HepG2 (cell line): ENCODE measurements around the gene CSE1L. TPM values are rescaled to one million over a fixed set of nuclear protein-coding genes. Genes with fewer than 3 reads are reported as not detected.

Experiments used
- ATAC-seq: fragments of 200-7000 bp; cut with Tn5 transposase; 3 replicates; pipeline ENCODE4 v1.9.1; 2020; ENCODE audit warnings: mild to moderate bottlenecking, moderate library complexity
- BruUV-seq: library from RNA; stranded (reverse); fragments of 400-500 nt; replicated peaks from 2 replicates; lab custom pipeline; 2021; lab: Mats Ljungman, UMichigan
- CTCF ChIA-PET: fragments of 300-600 bp; formaldehyde crosslinking; extraction: SDS; loops from one replicate; lab custom pipeline; 2021; ENCODE audit warnings: low total read pairs, inconsistent platforms, low intra/inter-chr PET ratio; lab: Yijun Ruan, JAX
- POLR2A ChIA-PET: fragments of 350-600 bp; sonication (Branson Sonifier 250); formaldehyde crosslinking; loops from one replicate; lab custom pipeline; 2020; ENCODE audit warnings: antibody characterized with exemption, inconsistent platforms; lab: Yijun Ruan, JAX
- DNase-seq: peaks from one replicate; pipeline ENCODE4 v3.0.0-alpha.2; 2015; ENCODE audit warnings: low spot score
- FAIRE-seq: peaks from 3 replicates; lab custom pipeline; 2011; peaks lifted over from hg19 to GRCh38; lab: Jason Lieb, UNC
- H2AFZ ChIP-seq: one replicate; pipeline ENCODE4 v1.6.1; 2011; ENCODE audit warnings: low read length, inconsistent platforms
- H3K27ac ChIP-seq: fragments of 300-600 bp; 3 replicates; pipeline ENCODE4 v1.8.0; 2011; ENCODE audit warnings: mixed run types, mild to moderate bottlenecking, mixed read lengths, low read length, inconsistent platforms; ENCODE audit not compliant: insufficient read depth; ENCODE audit errors: extremely low read length
- H3K27me3 ChIP-seq, 2 experiments: fragments of 200-600 bp in 1 of 2; 2 replicates in 1 of 2; 3 replicates in 1 of 2; pipeline versions ENCODE4 v1.6.0 to v1.8.0; 2011; ENCODE audit warnings: low read length in 2 of 2, mild to moderate bottlenecking in 2 of 2, moderate library complexity in 2 of 2, inconsistent platforms in 1 of 2; ENCODE audit not compliant: insufficient read depth in 2 of 2, control insufficient read depth in 1 of 2
- H3K36me3 ChIP-seq, 2 experiments: fragments of 200-600 bp in 1 of 2; replicated peaks in 1 of 2; 2 replicates in 1 of 2; 3 replicates in 1 of 2; pipeline versions ENCODE4 v1.5.1 to v1.8.0; 2011; ENCODE audit warnings: low read length in 2 of 2, inconsistent platforms in 1 of 2; ENCODE audit not compliant: insufficient read depth in 2 of 2, control insufficient read depth in 1 of 2
- H3K4me1 ChIP-seq: 2 replicates; pipeline ENCODE4 v1.5.1; 2012; ENCODE audit warnings: low read length, inconsistent platforms; ENCODE audit not compliant: insufficient read depth
- H3K4me2 ChIP-seq: 2 replicates; pipeline ENCODE4 v1.6.0; 2011; ENCODE audit warnings: low read depth, low read length, inconsistent platforms
- H3K4me3 ChIP-seq, 3 experiments: fragments of 200-600 bp in 1 of 3; sonication (generic), shearing (Covaris generic) in 1 of 3; replicated peaks in 1 of 3; 2 replicates each; pipeline ENCODE4 v1.5.1; 2011 to 2016; ENCODE audit warnings: low read length in 3 of 3, inconsistent platforms in 2 of 3, low read depth in 2 of 3, mild to moderate bottlenecking in 2 of 3, control low read depth in 1 of 3, mixed read lengths in 1 of 3; ENCODE audit not compliant: insufficient read depth in 1 of 3
- H3K79me2 ChIP-seq: one replicate; pipeline ENCODE4 v1.6.1; 2011; ENCODE audit warnings: low read length, inconsistent platforms; ENCODE audit not compliant: insufficient read depth
- H3K9ac ChIP-seq: 2 replicates; pipeline ENCODE4 v1.6.0; 2011; ENCODE audit warnings: mild to moderate bottlenecking, low read depth, low read length, inconsistent platforms; ENCODE audit not compliant: insufficient read depth
- H3K9me3 ChIP-seq: 2 replicates; pipeline ENCODE4 v1.5.1; 2012; ENCODE audit warnings: mild to moderate bottlenecking, low read length
- H4K20me1 ChIP-seq: 2 replicates; pipeline ENCODE4 v1.6.0; 2011; ENCODE audit warnings: inconsistent platforms, mild to moderate bottlenecking, low read length, moderate library complexity; ENCODE audit not compliant: insufficient read depth
- SMAD9 ChIP-seq: sonication (generic); formaldehyde crosslinking; IDR thresholded peaks from 2 replicates; pipeline ENCODE4 v1.5.1; 2020; ENCODE audit warnings: mild to moderate bottlenecking, missing genetic modification reagents
- STAT5B ChIP-seq: sonication (generic); formaldehyde crosslinking; IDR thresholded peaks from 2 replicates; pipeline ENCODE4 v1.4.0; 2020; ENCODE audit warnings: missing genetic modification reagents
- ZMYM3 ChIP-seq: sonication (generic); formaldehyde crosslinking; IDR thresholded peaks from 2 replicates; pipeline ENCODE4 v1.5.1; 2020; ENCODE audit warnings: mild to moderate bottlenecking, missing genetic modification reagents
- ZNF276 ChIP-seq: sonication (generic); formaldehyde crosslinking; IDR thresholded peaks from 2 replicates; pipeline ENCODE4 v1.4.0; 2020; ENCODE audit warnings: mild to moderate bottlenecking, low read depth, missing genetic modification reagents
- ZNF713 ChIP-seq: sonication (generic); formaldehyde crosslinking; IDR thresholded peaks from 2 replicates; pipeline ENCODE4 v1.4.0; 2020; ENCODE audit warnings: mild to moderate bottlenecking, missing genetic modification reagents
- ZNF724P ChIP-seq: sonication (generic); formaldehyde crosslinking; IDR thresholded peaks from 2 replicates; pipeline ENCODE4 v1.8.0; 2022; ENCODE audit warnings: missing genetic modification reagents, borderline replicate concordance
- WGBS: methylation state at CpG from one replicate; pipeline ENCODE4 v1.1.6; 2017; ENCODE audit warnings: low lambda C conversion rate; 5-methylcytosine and 5-hydroxymethylcytosine counted together
- in situ Hi-C: cut with HindIII; loops from 2 replicates; pipeline ENCODE4 v1.10.0; 2017; ENCODE audit warnings: low pct_unique_long_range_greater_than_20kb; ENCODE audit not compliant: extremely low pct_ligation_motif_present
- intact Hi-C: fragments of 100-400 bp; cut with micrococcal nuclease; formaldehyde crosslinking; loops from one replicate; pipeline ENCODE4 v1.10.0; 2022; ENCODE audit not compliant: unreplicated experiment
- polyA plus RNA-seq, 8 experiments: library from polyadenylated mRNA; depleted of rRNA in 3 of 8; stranded (reverse) in 7 of 8; unstranded in 1 of 8; fragments of >200 nt; fragmentation: Illumina TruSeq in 4 of 8; extraction: Trizol in 4 of 8; gene quantifications; 2 replicates each; pipeline versions ENCODE4 v1.2.1 to v1.2.3, GENCODE V29; 2011 to 2016; ENCODE audit warnings: low read depth in 4 of 8, missing spikeins in 1 of 8, mixed read lengths in 1 of 8; ENCODE audit not compliant: insufficient read depth in 1 of 8
- total RNA-seq, 5 experiments: library from RNA; depleted of rRNA; stranded (reverse); fragments of >200 nt; fragmentation: Illumina TruSeq; extraction: Trizol; gene quantifications; 2 replicates each; pipeline ENCODE4 v1.2.3, GENCODE V29; 2016; ENCODE audit warnings: low read depth in 1 of 5
- TF ChIP-seq, protein P1 (sequence below): sonication (generic); formaldehyde crosslinking; IDR thresholded peaks from 2 replicates; pipeline ENCODE4 v1.4.0; 2020; ENCODE audit warnings: missing genetic modification reagents, borderline replicate concordance
- TF ChIP-seq, protein P2 (sequence below): sonication (generic); formaldehyde crosslinking; IDR thresholded peaks from 2 replicates; pipeline ENCODE4 v1.9.0; 2022; ENCODE audit warnings: low read depth, missing genetic modification reagents

Gene CSE1L
- total and polyA plus RNA-seq, 2 of the 13 experiments (the other 11 are each of a cell fraction or from before 2014, with no cell fraction given) = 56.9 to 258 TPM

GRCh38 chr20:49045440-49046086 is 549 bp upstream of the CSE1L start:
- Histone ChIP-seq H2AFZ (peak overlapping the region; percentile 56), H4K20me1 (peaks cover 18% of the 10 kb centered on the region; the same call in 1 of the 2 replicates), H3K9me3 (no peaks in the 10 kb centered on the region), H3K27me3 (no peaks in the 10 kb centered on the region; a peak in 2 of 5 replicates), H3K4me1 (peaks cover 43% of the 10 kb centered on the region), H3K36me3 (peaks cover 0 to 9% of the 10 kb centered on the region in 2 experiments; a peak in 2 of 5 replicates), H3K79me2 (peaks cover 48% of the 10 kb centered on the region), H3K9ac (peak overlapping the region; percentile 97), H3K27ac (peak overlapping the region; percentile 89), H3K4me3 (peak overlapping the region; percentile 84 to 99 (median 87)), H3K4me2 (peak overlapping the region; percentile 94)
- 9% methylated on average over 12 of the region's 12 CpGs for WGBS
- ChIA-PET CTCF (no interaction called here), POLR2A (interaction anchor here (0.7 to 2.5 kb wide), 16 partner anchors 8 to 173 kb away, joined by 3 to 20 read pairs (median 6); partner anchors contain the start of gene DDX27)
- peak; percentile 6 for ATAC-seq
- BruUV-seq = TSS peak; percentile 93
- DNase-seq = peak; percentile 29
- FAIRE-seq = no peak
- in situ Hi-C loops = no loop called here
- intact Hi-C loops = loop anchor here (1.0 to 5.0 kb wide), 2 partner anchors 123 to 174 kb away; partner anchors contain the start of genes ARFGEF2 and DDX27
- TF ChIP-seq ZNF276 (CRISPR knock-in tag) = 0 out of 2 replicates have a peak, but pooled peaks have one; percentile 56
- no peak for TF ChIP-seq STAT5B (CRISPR knock-in tag)
- 0 out of 2 replicates have a peak, but pooled peaks have one; percentile 44 for TF ChIP-seq ZNF724P (CRISPR knock-in tag)
- 0 out of 2 replicates have a peak, but pooled peaks have one; percentile 31 for TF ChIP-seq SMAD9
- TF ChIP-seq, protein P1, sequence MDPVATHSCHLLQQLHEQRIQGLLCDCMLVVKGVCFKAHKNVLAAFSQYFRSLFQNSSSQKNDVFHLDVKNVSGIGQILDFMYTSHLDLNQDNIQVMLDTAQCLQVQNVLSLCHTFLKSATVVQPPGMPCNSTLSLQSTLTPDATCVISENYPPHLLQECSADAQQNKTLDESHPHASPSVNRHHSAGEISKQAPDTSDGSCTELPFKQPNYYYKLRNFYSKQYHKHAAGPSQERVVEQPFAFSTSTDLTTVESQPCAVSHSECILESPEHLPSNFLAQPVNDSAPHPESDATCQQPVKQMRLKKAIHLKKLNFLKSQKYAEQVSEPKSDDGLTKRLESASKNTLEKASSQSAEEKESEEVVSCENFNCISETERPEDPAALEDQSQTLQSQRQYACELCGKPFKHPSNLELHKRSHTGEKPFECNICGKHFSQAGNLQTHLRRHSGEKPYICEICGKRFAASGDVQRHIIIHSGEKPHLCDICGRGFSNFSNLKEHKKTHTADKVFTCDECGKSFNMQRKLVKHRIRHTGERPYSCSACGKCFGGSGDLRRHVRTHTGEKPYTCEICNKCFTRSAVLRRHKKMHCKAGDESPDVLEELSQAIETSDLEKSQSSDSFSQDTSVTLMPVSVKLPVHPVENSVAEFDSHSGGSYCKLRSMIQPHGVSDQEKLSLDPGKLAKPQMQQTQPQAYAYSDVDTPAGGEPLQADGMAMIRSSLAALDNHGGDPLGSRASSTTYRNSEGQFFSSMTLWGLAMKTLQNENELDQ (CRISPR knock-in tag) = no peak
- TF ChIP-seq ZMYM3 = peak; percentile 83
- 0 out of 2 replicates have a peak, but pooled peaks have one; percentile 87 for TF ChIP-seq ZNF713 (CRISPR knock-in tag)
- TF ChIP-seq, protein P2, sequence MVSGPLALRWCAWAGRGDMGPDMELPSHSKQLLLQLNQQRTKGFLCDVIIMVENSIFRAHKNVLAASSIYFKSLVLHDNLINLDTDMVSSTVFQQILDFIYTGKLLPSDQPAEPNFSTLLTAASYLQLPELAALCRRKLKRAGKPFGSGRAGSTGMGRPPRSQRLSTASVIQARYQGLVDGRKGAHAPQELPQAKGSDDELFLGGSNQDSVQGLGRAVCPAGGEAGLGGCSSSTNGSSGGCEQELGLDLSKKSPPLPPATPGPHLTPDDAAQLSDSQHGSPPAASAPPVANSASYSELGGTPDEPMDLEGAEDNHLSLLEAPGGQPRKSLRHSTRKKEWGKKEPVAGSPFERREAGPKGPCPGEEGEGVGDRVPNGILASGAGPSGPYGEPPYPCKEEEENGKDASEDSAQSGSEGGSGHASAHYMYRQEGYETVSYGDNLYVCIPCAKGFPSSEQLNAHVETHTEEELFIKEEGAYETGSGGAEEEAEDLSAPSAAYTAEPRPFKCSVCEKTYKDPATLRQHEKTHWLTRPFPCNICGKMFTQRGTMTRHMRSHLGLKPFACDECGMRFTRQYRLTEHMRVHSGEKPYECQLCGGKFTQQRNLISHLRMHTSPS = 0 out of 2 replicates have a peak, but pooled peaks have one; percentile 1
